Fibroblast of lung (primary cell): ENCODE measurements around the gene MCEE. TPM values are rescaled to one million over a fixed set of nuclear protein-coding genes. Genes with fewer than 3 reads are reported as not detected.

Source experiments
- DNase-seq, 2 donors: peaks; one replicate each; pipeline versions ENCODE4 v3.0.0 to v3.0.0-alpha.2; 2010; ENCODE audit warnings: low read depth in 2 of 2
- H2AFZ ChIP-seq: 2 replicates; pipeline ENCODE4 v1.5.1; 2012; ENCODE audit warnings: low read length, control low read depth, inconsistent platforms
- H3K27ac ChIP-seq: 2 replicates; pipeline ENCODE4 v1.5.1; 2011; ENCODE audit warnings: low read length, control low read depth; ENCODE audit not compliant: insufficient read depth
- H3K27me3 ChIP-seq: 2 replicates; pipeline ENCODE4 v1.5.1; 2011; ENCODE audit warnings: mild to moderate bottlenecking, low read length; ENCODE audit not compliant: control insufficient read depth, insufficient read depth
- H3K36me3 ChIP-seq: 2 replicates; pipeline ENCODE4 v1.5.1; 2011; ENCODE audit warnings: low read length; ENCODE audit not compliant: control insufficient read depth, insufficient read depth
- H3K4me1 ChIP-seq: 2 replicates; pipeline ENCODE4 v1.5.1; 2011; ENCODE audit warnings: low read length; ENCODE audit not compliant: control insufficient read depth, insufficient read depth; ENCODE audit errors: extremely low read depth
- H3K4me2 ChIP-seq: 2 replicates; pipeline ENCODE4 v1.5.1; 2011; ENCODE audit warnings: low read length, control low read depth; ENCODE audit not compliant: insufficient read depth; ENCODE audit errors: extremely low read depth
- H3K4me3 ChIP-seq, 4 experiments: fragments of 200-600 bp in 1 of 4; sonication (generic) in 1 of 4; replicated peaks in 1 of 4; 2 replicates each; pipeline ENCODE4 v1.5.1; 2011 to 2016; ENCODE audit warnings: low read length in 4 of 4, low read depth in 3 of 4, mild to moderate bottlenecking in 3 of 4, control low read depth in 2 of 4, inconsistent platforms in 1 of 4, mixed read lengths in 1 of 4; ENCODE audit not compliant: insufficient read depth in 1 of 4; ENCODE audit errors: control extremely low read depth in 1 of 4
- H3K79me2 ChIP-seq: 2 replicates; pipeline ENCODE4 v1.5.1; 2012; ENCODE audit warnings: mild to moderate bottlenecking, low read length, inconsistent platforms; ENCODE audit not compliant: control insufficient read depth, insufficient read depth
- H3K9ac ChIP-seq: 2 replicates; pipeline ENCODE4 v1.5.1; 2011; ENCODE audit warnings: mild to moderate bottlenecking, low read length, control low read depth; ENCODE audit not compliant: insufficient read depth
- H3K9me3 ChIP-seq: 2 replicates; pipeline ENCODE4 v1.5.1; 2012; ENCODE audit warnings: low read depth, low read length; ENCODE audit not compliant: control insufficient read depth, insufficient read depth
- H4K20me1 ChIP-seq: 2 replicates; pipeline ENCODE4 v1.5.1; 2011; ENCODE audit warnings: low read length; ENCODE audit not compliant: control insufficient read depth, insufficient read depth; ENCODE audit errors: extremely low read depth
- EZH2 ChIP-seq: IDR thresholded peaks from 2 replicates; pipeline ENCODE4 v1.5.1; 2012; ENCODE audit warnings: low read length, control low read depth, mild to moderate bottlenecking; ENCODE audit errors: missing control alignments
- polyA plus RNA-seq, 2 donors: library from polyadenylated mRNA; depleted of rRNA in 1 of 2; stranded (reverse) in 1 of 2; unstranded in 1 of 2; fragments of >200 nt; gene quantifications; 2 replicates each; pipeline ENCODE4 v1.2.1, GENCODE V29; 2011 to 2012; ENCODE audit warnings: missing spikeins in 1 of 2
- total RNA-seq: library from RNA; depleted of rRNA; stranded (reverse); fragments of >200 nt; gene quantifications from 2 replicates; pipeline ENCODE4 v1.2.1, GENCODE V29; 2014
- TF ChIP-seq, protein P1 (sequence below), 2 donors: IDR thresholded peaks in 1 of 2; conservative IDR thresholded peaks in 1 of 2; 1 replicate in 1 of 2; 2 replicates in 1 of 2; pipeline ENCODE4 v1.5.1; 2011 to 2012; ENCODE audit warnings: low read length in 2 of 2, control low read depth in 1 of 2, inconsistent platforms in 1 of 2, low read depth in 1 of 2, mild to moderate bottlenecking in 1 of 2

Gene MCEE
- total and polyA plus RNA-seq, 2 donors (not counting 1 experiment from before 2014, with no cell fraction given) = 18.8 TPM

DNA sequence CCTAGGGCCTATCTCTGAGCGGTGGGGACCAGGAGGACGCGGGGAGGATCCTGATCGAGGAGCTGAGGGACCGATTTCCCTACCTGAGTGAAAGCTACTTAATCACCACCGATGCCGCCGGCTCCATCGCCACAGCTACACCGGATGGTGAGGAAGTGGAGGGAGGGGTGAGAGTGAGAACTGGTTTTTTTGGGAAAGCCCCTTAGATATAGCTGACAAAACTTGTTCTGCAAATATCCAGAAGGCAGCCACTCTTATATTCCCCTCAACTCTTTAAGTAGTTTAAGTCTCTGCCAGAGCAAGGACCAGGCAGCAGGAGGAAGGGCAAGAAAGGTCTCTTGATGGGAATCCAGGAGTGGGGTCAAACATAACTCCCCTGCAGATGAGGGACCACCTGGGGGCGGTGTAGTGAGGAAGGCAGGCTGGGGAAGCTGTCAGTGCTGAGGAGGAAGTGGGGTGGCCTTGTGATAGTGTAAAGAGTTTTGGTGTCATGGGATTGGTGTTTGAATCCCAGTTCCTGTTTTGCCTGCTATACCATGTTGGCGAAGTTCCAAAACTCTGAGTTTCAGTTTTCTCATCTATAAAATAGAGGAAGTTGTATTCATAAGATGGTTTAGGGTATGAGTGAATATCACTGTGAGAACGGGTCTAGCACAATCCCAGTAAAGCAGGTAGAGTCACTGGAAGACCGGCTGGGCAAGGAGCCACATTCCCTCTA is 58.2 kb downstream of the MCEE start:
- Histone ChIP-seq H3K4me1 (peaks cover 7% of the 10 kb centered on the region), H3K27me3 (no peaks in the 10 kb centered on the region), H3K27ac (no peak overlapping the region), H2AFZ (no peak overlapping the region), H3K79me2 (peaks cover 30% of the 10 kb centered on the region), H3K4me2 (no peak overlapping the region), H3K36me3 (peaks cover 22% of the 10 kb centered on the region), H3K9ac (no peak overlapping the region), H3K9me3 (no peaks in the 10 kb centered on the region), H4K20me1 (no peaks in the 10 kb centered on the region), H3K4me3 (no peak overlapping the region)
- no peak for DNase-seq
- TF ChIP-seq, protein P1, sequence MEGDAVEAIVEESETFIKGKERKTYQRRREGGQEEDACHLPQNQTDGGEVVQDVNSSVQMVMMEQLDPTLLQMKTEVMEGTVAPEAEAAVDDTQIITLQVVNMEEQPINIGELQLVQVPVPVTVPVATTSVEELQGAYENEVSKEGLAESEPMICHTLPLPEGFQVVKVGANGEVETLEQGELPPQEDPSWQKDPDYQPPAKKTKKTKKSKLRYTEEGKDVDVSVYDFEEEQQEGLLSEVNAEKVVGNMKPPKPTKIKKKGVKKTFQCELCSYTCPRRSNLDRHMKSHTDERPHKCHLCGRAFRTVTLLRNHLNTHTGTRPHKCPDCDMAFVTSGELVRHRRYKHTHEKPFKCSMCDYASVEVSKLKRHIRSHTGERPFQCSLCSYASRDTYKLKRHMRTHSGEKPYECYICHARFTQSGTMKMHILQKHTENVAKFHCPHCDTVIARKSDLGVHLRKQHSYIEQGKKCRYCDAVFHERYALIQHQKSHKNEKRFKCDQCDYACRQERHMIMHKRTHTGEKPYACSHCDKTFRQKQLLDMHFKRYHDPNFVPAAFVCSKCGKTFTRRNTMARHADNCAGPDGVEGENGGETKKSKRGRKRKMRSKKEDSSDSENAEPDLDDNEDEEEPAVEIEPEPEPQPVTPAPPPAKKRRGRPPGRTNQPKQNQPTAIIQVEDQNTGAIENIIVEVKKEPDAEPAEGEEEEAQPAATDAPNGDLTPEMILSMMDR (conservative IDR thresholded peaks at IDR 0.05 in 1 of 2, IDR thresholded peaks at IDR 0.05 in 1 of 2; ENCODE audit: low read depth in 1 of 2, low read length in 2 of 2) = no peak
- no peak for TF ChIP-seq EZH2

- H3K4me1 ChIP-seq = peaks cover 7% of the 10 kb centered on the region
- peaks cover 30% of the 10 kb centered on the region for H3K79me2 ChIP-seq
- no peaks in the 10 kb centered on the region for H3K27me3 ChIP-seq
- no peak overlapping the region for H3K9ac ChIP-seq
- peaks cover 18% of the 10 kb centered on the region for H3K36me3 ChIP-seq
- H4K20me1 ChIP-seq = no peaks in the 10 kb centered on the region
- H3K27ac ChIP-seq = peak overlapping the region; percentile 97
- H2AFZ ChIP-seq = no peak overlapping the region
- H3K4me2 ChIP-seq = peak overlapping the region; percentile 79
- TF ChIP-seq, protein P1 (conservative IDR thresholded peaks at IDR 0.05 in 1 of 2, IDR thresholded peaks at IDR 0.05 in 1 of 2; ENCODE audit: low read depth in 1 of 2, low read length in 2 of 2) = peak; percentile 44 to 46
- TF ChIP-seq EZH2 = no peak
- peak; percentile 24 to 29 for DNase-seq
- peak overlapping the region in 2 of 4 experiments; percentile 3 to 99 for H3K4me3 ChIP-seq
- no peaks in the 10 kb centered on the region for H3K9me3 ChIP-seq
These were observed 59.5 kb downstream of the MCEE start for GRCh38 chr2:71070294-71071093.

GRCh38 chr2:71069376-71069775 is 60.7 kb downstream of the MCEE start:
- H3K9me3 ChIP-seq = no peaks in the 10 kb centered on the region
- peak overlapping the region; percentile 97 for H3K27ac ChIP-seq
- H3K9ac ChIP-seq = peak overlapping the region; percentile 93
- H3K27me3 ChIP-seq = no peaks in the 10 kb centered on the region
- peak overlapping the region; percentile 79 for H3K4me2 ChIP-seq
- H3K4me1 ChIP-seq = peaks cover 7% of the 10 kb centered on the region
- H3K4me3 ChIP-seq = peak overlapping the region; percentile 48 to 99 (median 78)
- no peaks in the 10 kb centered on the region for H4K20me1 ChIP-seq
- no peak overlapping the region for H2AFZ ChIP-seq
- TF ChIP-seq, protein P1 (conservative IDR thresholded peaks at IDR 0.05 in 1 of 2, IDR thresholded peaks at IDR 0.05 in 1 of 2; ENCODE audit: low read depth in 1 of 2, low read length in 2 of 2) = no peak
- TF ChIP-seq EZH2 = no peak
- H3K36me3 ChIP-seq = peaks cover 18% of the 10 kb centered on the region
- peaks cover 30% of the 10 kb centered on the region for H3K79me2 ChIP-seq
- DNase-seq = peak in 1 of 2 donors; percentile 64
